ENCODE measurements around the gene NEUROG1.
"Not testable (repeated sequence)": the region's sequence is repeated elsewhere in the genome, so short reads cannot be mapped to it uniquely, and the experiment has no call there.

Gene NEUROG1

DNA sequence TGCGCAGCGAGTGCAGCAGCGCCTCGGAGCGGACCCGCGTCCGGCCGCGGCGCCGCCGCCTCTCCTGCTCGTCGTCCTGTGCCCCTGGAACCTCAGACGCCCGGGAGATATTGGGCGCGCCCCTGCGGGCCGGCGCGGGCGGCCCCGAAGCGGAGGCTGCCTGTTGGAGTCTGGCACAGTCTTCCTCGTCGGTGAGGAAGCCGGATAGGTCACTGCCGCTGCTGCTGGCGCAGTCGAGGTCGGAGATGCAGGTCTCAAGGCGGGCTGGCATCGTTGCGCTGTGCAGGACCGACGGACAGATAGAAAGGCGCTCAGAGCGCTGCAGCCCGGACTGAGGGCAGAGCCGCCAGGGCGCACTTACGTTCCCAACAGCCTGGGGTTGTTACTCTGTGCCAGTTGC lies 344 bp downstream of the NEUROG1 start:
- DNase-seq (ENCODE audit: low read depth): no peak

DNA sequence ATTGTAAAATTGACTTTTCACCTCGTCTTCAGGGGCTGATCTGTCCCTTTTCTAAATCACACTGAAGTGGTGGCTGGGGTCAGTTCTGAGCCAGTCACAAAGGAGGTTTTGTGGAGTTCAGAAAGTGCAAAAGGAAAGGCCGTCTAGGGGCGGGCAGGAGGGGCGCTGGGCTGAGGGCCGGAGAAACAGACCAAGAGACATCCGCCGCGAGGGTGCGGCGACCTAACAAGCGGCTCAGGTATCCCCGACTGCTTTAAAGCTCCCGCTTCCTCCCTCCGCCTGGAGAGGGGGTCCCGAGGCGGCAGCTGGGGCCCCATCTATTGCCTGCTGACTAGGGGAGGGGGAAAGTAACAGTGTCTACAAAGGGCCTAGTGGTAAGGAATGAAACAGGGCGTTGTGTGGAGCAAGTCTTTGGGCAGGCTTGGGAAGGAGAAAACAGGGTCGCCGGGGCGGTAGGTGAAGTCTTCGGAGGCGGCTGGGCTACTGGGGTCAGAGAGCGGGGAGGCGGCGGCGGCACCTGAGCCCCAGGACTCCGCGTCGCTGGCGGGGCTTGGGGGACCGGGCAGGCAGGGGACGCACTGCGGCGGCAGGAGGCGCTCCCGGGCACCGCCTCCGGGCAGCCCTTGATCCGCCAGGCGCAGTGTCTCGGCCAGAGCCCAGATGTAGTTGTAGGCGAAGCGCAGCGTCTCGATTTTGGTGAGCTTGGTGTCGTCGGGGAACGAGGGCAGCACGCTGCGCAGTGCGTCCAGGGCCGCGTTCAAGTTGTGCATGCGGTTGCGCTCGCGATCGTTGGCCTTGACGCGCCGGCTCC lies 950 bp downstream of the NEUROG1 start:
- DNase-seq (ENCODE audit: low read depth): no peak

DNA sequence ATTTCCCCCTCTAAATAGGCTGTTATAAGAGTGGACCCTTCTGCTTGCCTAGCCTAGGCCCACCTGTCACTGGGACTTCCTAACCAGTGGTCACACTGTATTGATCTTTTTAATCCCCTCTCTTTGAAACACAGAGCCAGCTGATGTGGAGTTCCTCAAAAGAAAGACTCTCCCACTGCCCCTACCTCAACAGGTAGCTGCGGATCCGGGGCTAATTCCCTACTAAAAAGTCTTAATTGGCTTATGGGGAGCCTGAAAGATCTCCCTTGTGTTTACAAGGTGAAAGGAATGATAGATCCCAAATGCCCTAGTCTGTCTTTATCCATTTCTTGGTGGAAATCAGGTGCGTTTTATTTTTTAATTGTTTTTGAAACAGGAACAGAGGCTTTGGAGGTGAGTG lies 2.0 kb downstream of the NEUROG1 start:
- DNase-seq (ENCODE audit: low read depth): no peak

DNA sequence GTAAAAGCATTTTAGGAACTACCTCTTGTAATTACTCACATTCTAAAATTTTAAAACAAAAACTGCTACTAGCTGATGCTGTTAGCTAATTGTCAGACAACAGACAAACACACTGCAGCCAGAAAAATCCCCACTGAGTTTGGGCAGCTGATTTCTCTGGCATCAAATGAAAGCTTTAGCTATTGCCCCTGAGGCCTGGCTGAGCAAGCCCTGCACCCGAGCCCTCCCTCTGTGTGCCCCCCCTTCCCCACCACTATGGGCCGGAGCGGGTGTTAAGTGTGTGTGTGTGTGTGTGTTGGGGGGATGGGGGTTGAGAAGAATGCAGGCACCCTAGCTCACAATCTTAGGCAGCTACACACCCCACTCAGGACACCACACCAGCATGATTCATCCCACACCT lies 2.4 kb downstream of the NEUROG1 start:
- DNase-seq (ENCODE audit: low read depth): no peak

DNA sequence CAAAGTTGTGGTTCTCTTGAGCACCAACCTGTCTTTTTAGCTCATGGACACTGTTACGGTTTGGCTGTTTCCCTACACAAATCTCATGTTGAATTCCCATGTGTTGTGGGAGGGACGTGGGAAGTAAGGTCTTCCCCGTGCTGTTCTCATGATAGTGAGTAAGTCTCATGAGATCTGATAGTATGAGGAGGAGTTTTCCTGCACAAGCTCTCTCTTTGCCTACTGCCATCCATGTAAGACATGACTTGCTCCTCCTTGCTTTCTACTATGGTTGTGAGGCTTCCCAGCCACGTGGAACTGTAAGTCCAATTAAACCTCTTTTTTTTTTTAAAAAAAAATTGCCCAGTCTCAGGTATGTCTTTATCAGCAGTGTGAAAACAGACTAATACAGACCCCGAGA lies 6.2 kb downstream of the NEUROG1 start:
- not testable (repeated sequence) for DNase-seq (ENCODE audit: low read depth)

DNA sequence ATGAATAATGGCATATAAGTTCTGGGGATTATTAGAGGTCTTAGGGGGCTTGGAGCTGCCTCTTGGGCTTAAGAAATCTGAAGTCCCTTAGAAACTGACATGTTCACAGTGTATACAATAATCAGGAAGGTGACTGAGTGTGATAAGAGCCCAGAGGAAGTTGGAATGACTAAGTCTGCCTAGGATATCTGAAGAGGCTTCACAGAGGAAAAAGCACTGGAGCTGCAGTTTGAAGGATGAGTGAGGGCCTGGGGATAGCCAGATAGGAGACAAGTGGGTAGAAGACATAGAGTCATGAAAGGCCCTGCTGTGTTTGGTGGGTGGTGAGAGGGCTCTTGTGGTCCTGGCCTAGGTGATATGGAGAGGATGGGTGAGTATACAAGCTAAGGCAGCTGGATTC lies 8.8 kb downstream of the NEUROG1 start:
- no peak for DNase-seq (ENCODE audit: low read depth)

DNA sequence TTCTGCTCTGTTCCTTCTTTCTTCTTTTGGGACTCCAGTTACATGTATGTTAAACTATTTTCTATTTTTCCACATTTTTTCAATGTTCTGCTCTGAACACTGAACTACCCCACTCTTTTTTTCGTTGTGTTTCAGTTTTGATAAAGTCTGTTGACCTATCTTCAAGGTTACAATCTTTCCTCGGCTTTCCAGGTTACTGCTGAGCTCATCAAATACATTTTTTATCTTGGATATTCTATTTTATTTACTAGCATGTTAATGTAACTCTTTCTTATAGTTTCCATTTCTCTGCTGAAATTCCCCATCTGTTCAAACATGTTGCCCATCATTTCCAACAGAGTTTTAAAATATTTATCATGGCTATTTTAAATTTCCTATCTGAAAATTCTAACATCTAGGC lies 13.8 kb downstream of the NEUROG1 start:
- no peak for DNase-seq (ENCODE audit: low read depth)

DNA sequence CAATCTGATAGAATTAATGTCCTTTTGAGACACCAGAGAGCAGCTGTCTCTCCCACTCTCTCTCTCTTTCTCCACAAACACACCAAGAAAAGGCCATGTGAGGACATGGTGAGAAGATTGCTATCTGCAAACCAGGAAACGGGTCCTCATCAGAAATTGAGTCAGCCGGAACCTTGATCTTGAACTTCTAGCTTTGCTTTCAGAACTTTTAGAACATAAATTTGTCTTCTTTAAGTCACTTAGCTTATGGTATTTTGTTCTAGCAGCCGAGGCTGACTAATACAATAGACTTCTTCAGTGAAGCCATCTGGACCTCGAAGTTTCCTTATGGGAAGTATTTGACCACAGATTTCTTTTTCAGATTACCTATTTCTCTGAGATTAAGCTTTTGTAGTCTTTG lies 18.1 kb downstream of the NEUROG1 start:
- no peak for DNase-seq (ENCODE audit: low read depth)

DNA sequence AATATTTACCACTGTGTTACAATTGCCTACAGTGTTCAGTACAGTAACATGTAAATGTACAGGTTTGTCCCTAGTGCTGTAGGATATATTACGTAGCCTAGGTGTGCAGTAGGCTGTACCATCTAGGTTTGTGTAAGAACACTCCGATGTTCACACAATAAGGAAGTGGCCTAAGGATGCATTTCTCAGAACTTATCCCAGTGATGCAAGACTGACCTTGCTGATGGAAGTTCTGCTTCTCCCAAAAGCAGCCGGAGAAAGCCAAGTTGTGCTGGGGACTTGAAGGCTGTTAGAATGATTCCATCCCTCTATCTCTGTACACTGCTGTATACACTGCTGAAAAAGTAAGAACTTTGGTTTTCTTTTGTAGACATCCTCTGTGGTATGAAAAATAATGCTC lies 21.6 kb downstream of the NEUROG1 start:
- DNase-seq (ENCODE audit: low read depth): no peak

DNA sequence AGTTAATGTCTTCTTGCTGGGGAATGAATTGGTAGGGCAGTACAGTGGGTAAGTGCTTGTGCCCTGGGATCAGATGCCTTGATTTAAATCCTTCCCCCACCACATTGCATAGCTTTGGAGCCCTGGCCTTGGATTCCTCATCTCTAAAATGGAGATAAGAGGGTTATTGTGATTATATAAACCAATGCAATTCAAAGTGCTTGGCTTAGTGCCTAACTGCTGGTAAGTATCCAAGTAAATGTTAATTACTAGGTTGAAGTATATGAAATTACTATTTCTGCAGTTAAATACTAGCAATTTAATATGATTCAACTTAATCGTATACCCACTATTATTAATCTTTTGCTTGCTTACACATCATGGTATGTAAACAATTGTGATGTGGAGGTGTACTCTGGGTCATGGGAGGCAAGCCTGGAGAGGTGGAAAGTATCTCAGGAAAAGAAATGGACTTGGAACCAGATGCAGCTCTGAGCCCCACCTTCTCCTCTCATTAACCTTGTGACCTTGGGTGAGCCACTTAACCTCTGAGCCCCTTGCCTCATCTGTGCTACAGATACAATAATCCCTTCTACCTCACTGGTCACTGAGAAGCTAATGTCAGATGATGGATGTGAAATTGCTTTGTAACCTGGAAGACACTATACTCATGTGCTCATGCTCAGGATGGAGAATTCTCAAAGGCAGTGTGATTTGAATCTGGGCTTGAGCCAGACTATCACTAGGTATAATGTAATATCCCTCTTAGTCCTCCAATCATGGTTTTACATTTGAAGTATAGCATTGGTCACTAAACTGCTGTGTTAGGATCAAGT lies 23.8 kb downstream of the NEUROG1 start:
- DNase-seq (ENCODE audit: low read depth): no peak

DNA sequence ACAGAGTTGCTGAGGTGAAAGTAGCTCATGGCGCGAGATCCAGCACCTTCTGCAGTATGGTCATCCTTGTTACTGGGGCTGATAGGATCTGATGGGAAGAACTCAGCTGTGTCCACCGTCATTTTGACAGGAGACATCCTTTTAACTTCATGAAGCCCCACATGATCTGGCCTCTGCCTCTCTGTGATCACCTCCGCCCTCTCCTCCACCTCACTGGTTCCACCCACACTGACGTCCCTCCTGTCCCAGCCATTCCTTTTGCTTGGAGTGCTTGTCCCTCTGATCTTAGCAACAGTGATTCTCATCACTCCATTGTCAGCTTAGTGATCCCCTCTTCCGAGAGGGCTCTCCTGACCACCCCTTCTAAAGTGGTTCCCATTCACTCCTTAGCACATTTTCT lies 25.8 kb downstream of the NEUROG1 start:
- DNase-seq (ENCODE audit: low read depth): no peak

DNA sequence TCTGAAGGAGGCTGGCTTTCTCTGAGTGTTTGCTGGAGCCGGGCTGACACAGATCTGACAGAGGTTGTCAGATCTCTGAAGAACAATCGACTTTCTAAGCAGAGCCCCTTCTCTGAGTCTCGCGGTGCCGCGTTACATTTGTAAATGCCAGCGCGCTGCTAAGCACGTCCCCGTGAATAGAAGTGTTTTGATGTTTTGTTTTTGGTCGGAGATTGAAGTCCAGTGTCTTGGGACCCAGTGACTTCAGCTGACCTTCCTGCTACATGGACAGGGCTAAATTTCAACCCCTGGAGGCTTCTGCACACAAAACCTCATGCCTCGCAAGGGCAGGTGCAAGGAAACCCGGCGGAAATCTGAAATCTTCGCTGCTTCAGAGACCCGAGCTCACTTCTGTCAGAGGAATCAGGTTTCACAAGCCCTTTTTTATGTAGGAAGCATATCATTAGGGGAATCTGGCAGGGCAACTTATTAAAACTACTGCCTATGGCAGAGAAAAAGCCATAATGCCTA lies 27.2 kb downstream of the NEUROG1 start:
- DNase-seq (ENCODE audit: low read depth): no peak

DNA sequence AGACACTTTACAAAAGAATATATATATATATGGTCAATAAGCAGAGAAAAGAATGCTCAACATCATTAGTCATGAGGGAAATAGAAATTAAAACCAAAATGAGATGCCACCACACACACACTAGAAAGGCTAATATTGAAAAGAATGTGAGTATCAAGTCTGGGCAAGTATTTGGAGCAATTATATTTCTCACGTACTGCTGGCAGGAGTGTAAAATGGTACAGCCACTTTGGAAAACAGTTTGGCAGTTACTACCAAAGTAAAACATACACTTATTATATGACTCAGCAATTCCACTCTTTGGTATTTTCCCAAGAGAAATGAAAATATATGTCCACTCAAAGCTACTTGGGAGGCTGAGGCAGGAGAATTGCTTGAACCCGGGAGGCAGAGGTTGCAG lies 29.8 kb downstream of the NEUROG1 start:
- peak; percentile 13 for DNase-seq (ENCODE audit: low read depth)

DNA sequence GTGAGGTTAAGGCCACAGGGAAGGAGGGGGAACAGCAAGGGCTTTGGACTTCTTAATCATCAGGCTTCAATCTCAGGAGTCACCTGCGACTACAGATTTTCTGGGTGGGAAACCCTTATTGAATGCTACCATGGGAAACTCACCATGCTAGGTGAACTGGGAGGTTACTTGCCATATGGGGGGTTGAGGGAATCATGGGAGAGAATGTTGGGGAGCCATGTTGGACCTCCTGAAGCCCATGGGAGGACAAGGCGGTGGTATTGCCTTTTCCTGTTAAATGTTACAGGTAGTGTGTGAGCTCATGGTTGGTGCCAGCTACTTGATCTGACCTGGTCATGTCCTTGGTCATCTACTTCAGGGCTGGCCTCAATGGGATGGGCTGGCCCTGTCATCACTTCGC lies 31.4 kb downstream of the NEUROG1 start:
- DNase-seq (ENCODE audit: low read depth): no peak

DNA sequence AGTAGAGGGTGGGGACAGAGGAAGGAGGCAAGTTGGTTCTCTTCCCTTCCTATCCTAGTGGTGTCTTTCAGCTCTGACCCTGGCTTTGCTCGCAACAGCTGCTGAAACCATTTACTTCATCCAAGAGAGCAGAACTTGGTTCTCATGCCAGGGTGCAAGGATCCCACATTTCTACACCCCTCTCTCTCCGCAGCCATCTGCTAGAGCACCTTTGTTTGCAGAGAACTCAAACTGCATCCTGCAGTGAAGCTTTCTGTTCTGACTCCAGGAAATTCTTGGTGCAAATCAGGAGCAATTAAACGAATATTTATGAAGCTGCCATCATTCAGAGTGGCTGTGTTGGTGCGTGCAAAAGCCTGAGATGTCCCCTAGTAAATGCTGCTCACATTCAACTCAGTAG lies 31.9 kb downstream of the NEUROG1 start:
- no peak for DNase-seq (ENCODE audit: low read depth)

DNA sequence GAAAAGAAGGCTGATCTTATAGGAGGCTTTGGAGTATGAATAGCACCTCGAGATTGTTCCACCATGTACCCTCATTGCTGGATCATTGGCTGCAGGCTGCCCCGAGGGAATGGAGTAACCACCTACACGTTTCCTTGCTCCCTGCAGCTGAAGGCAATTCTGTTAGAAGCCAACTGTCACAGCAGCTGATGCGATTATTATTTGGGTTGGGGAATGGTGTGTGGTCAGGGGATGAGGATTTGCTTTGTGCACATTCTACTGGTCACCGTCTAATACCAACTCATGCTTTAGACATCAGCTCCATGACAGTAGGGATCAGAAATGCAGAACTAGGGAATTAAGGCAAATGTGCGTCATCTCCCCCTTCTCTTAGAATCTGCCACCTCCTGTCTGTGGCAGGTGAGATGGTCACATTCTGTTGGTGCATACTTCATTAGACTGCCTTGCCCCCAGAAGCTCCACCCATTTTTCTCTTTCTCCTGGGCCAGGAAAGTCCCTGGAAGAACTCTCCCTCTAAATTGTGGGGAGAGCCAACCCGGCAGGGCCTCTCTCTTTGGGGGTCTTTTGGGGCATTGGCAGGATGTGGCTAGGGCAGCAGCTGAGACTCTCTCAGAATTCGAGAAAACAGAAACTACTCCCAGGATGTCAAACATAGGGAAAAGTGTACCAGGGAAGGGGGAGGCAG lies 32.8 kb downstream of the NEUROG1 start:
- no peak for DNase-seq (ENCODE audit: low read depth)

DNA sequence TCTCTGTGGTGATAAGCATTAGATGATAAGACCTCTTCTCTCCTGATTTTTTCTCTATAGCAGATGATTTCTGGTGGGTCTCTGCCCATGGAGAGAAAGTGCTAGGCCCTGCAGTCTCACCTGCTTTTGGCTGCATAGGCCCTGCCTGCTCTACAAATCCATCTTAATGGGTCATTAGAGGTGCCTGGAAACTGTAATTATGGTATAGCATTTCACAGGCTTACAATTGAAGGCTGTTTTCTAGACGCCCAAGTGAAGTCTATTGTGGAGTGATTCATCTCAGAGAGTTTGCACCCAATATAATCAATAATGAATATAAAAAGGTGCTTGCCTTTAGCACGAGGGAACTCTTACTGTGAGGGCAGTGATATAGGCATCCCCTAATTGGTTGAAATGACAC lies 33.8 kb downstream of the NEUROG1 start:
- no peak for DNase-seq (ENCODE audit: low read depth)

DNA sequence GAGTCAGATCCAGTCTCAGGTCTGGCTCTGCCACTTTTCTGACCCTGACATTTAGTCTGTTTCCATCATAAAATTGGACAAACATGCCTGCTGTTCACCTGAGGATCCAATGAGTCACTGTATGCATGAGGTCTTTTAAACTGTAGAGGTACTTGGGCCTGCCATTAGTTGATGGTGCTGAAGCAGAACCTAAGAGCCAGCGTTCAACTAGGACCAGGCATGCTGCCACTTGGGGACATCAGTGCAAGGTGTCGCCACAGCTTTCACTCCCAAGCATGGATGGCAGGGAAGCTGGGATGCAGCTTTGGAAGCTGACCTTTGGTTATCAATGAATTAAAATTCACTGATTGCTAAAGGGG lies 37.1 kb downstream of the NEUROG1 start:
- DNase-seq (ENCODE audit: low read depth): no peak

DNA sequence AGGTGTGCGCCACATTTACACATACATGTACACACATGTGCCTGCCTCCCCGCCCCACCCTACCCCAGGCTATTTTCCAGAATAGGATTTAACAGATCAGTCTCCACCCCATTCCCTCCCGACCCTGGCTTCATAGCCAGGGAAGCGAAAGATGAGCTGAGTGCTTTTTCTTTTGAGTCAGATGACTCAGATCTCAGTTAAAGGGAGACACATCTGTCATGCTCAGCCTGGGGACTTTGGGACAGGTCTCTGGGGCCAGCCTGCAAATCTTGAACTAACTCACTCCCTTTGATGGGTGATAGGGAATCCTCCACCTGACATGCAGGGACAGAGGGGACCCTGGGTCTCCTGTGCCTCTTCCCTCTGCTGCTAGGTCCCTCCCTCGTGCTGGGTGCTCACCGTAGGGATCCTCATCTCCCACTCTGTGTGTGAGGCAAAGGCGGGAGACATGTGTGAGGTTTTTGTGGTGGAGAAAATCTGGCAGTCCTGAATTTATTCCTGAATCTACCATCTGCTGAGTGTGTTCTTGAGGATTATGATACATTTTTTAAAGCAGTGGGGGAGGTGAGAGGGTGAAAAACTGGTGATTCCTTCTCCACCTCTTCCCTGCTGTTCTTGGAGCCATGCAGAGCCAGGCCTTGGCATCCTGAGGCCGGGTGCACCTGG lies 37.7 kb downstream of the NEUROG1 start:
- DNase-seq (ENCODE audit: low read depth): no peak

DNA sequence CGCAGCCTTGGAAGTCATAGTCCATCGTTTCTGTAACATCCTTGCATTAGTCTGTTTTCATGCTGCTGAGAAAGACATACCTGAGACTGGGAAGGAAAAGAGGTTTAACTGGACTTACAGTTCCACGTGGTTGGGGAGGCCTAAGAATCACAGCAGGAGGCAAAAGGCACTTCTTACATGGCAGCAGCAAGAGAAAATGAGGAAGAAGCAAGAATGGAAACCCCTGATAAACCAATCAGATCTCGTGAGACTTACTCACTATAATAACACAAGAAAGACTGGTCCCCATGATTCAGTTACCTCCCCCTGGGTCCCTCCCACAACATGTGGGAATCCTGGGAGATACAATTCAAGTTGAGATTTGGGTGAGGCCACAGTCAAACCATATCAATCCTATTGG lies 40.2 kb downstream of the NEUROG1 start:
- not testable (repeated sequence) for DNase-seq (ENCODE audit: low read depth)

DNA sequence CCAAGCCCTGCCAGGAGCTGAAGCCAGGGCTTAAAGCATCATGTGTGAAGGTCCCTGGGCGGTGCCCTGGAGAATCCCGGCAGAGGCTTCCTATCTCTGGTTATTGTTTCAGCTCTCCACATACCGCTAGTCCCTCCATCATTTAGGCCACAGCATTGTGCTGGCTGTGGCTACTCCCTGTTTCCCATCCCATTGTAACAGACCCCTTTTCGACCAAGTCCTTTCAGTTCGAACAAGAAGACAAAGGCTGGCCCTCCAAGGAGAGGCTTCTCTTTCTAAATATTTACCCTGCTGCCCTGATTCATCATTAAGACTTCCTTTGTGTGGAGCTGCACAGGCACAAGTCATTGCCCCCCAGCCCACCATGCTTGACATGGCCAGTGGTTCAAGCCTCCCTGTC lies 41.6 kb downstream of the NEUROG1 start:
- no peak for DNase-seq (ENCODE audit: low read depth)

Measured in HS-5 (cell line).